Ascending aorta (tissue), 2 donors: Measurements from ENCODE around the gene E2F4. TPM values are rescaled to one million over a fixed set of nuclear protein-coding genes. Genes with fewer than 3 reads are reported as not detected.

Experiments
- DNase-seq, 2 donors: peaks; one replicate each; pipeline ENCODE4 v3.0.0-alpha.2; 2019; ENCODE audit warnings: low spot score in 2 of 2
- H3K27ac ChIP-seq, 2 donors: fragments of 200-600 bp; sonication (generic); one replicate each; pipeline ENCODE4 v1.5.1; 2016 to 2017; ENCODE audit warnings: mild to moderate bottlenecking in 1 of 2
- H3K27me3 ChIP-seq: fragments of 200-600 bp; sonication (generic); one replicate; pipeline ENCODE4 v1.5.1; 2017
- H3K36me3 ChIP-seq, 2 donors: fragments of 200-600 bp; sonication (generic); one replicate each; pipeline ENCODE4 v1.5.1; 2016
- H3K4me1 ChIP-seq, 2 donors: fragments of 200-600 bp; sonication (generic); one replicate each; pipeline ENCODE4 v1.5.1; 2016 to 2017; ENCODE audit warnings: mild to moderate bottlenecking in 1 of 2
- H3K4me3 ChIP-seq, 2 donors: fragments of 200-600 bp; sonication (generic); one replicate each; pipeline ENCODE4 v1.5.1; 2016 to 2017; ENCODE audit warnings: mild to moderate bottlenecking in 1 of 2
- H3K9me3 ChIP-seq, 2 donors: fragments of 200-600 bp; sonication (generic); one replicate each; pipeline ENCODE4 v1.5.1; 2016
- intact Hi-C: fragments of 100-400 bp; cut with DNase I; formaldehyde crosslinking; loops from one replicate; pipeline ENCODE4 v1.15.1; 2023
- total RNA-seq: library from RNA; depleted of rRNA; stranded (reverse); fragments of >200 nt; gene quantifications from one replicate; pipeline ENCODE4 v1.1.0, GENCODE V29; 2016
- TF ChIP-seq, protein P1 (sequence below), 3 experiments: fragments of 200-600 bp in 2 of 3; fragments of 450-650 bp in 1 of 3; sonication (generic) in 2 of 3; IDR thresholded peaks; one replicate each; pipeline ENCODE4 v1.5.1; 2016 to 2019; ENCODE audit warnings: antibody characterized with exemption in 3 of 3, mild to moderate bottlenecking in 1 of 3, moderate library complexity in 1 of 3

E2F4 gene
- total RNA-seq, 1 donor from 2014 or later: 114 TPM

DNA sequence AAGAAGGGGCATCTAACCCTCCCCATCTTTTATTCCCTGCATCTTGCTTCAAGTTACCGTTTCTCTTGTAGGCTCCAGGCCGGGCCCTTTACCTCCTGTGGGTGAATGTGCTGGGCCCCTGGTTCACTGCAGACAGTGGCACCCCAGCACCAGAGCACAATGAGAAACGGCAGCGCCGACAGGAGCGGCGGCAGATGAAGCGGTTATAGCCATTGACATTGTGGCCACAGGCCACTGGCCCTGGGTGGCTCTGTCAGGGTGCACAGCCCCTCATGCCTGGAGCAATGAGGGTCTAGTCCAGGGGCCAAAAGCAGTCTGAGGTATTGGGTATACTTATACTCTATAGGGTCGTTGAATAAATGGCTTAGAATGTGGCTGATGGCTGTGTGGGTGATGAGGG is 37.0 kb downstream of the E2F4 start:
- no peak overlapping the region for H3K4me3 ChIP-seq
- no peak overlapping the region for H3K27ac ChIP-seq
- no peak for DNase-seq
- peaks cover 46 to 55% of the 10 kb centered on the region in 2 donors for H3K36me3 ChIP-seq
- TF ChIP-seq, protein P1, sequence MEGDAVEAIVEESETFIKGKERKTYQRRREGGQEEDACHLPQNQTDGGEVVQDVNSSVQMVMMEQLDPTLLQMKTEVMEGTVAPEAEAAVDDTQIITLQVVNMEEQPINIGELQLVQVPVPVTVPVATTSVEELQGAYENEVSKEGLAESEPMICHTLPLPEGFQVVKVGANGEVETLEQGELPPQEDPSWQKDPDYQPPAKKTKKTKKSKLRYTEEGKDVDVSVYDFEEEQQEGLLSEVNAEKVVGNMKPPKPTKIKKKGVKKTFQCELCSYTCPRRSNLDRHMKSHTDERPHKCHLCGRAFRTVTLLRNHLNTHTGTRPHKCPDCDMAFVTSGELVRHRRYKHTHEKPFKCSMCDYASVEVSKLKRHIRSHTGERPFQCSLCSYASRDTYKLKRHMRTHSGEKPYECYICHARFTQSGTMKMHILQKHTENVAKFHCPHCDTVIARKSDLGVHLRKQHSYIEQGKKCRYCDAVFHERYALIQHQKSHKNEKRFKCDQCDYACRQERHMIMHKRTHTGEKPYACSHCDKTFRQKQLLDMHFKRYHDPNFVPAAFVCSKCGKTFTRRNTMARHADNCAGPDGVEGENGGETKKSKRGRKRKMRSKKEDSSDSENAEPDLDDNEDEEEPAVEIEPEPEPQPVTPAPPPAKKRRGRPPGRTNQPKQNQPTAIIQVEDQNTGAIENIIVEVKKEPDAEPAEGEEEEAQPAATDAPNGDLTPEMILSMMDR (IDR thresholded peaks at IDR 0.05): no peak
- H3K9me3 ChIP-seq: no peaks in the 10 kb centered on the region
- no peaks in the 10 kb centered on the region for H3K27me3 ChIP-seq
- H3K4me1 ChIP-seq: peaks cover 6 to 15% of the 10 kb centered on the region in 2 donors
- intact Hi-C loops: no loop called here

DNA sequence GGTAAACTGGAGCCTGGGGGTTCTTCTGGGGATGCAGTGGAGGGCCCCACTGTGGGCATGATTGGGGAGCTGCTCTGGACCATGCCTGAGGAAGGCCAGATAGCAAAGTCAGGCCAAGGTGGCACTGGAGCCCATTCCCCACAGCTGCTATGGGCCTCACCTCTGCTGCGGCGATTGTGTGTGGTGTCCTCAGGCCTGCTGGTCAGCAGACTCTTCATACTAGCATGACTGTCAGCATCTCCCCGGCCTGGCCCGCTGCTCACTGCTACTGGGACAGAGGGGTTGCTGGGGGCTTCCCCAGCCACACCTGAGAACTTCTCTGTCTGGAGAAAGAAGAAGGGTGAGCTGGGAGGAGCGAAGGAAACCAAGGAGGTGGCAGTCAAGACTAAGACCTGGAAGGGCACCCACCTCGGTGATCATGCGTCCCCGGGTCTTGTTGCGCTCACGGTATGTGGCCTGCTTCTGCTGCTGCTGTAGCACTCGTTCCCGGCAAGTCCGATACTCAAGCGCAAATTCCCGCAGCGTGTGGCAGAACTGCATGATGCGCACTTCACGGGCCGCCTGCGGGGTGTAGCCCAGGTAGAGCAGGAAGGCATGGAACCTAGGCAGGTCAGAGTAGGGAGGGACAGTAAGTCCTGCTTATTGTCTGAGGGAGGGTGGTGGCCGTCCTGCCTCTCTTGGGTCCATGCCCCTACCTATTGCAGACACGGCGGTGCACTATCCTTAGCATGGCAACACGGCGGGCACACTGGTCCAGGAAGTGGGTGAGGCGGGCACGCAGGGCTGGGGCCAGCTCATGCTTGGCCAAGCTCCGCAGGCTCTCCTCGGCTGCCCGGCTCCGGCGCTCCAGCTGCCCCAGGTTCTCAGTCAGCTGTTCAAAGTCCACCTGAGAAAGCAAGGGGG is 38.2 kb downstream of the E2F4 start:
- intact Hi-C loops: no loop called here
- Histone ChIP-seq H3K4me1 (peaks cover 6 to 15% of the 10 kb centered on the region in 2 donors), H3K4me3 (no peak overlapping the region), H3K27me3 (no peaks in the 10 kb centered on the region), H3K27ac (no peak overlapping the region), H3K9me3 (no peaks in the 10 kb centered on the region), H3K36me3 (peaks cover 58 to 67% of the 10 kb centered on the region in 2 donors)
- TF ChIP-seq, protein P1 (IDR thresholded peaks at IDR 0.05): no peak
- DNase-seq: no peak

DNA sequence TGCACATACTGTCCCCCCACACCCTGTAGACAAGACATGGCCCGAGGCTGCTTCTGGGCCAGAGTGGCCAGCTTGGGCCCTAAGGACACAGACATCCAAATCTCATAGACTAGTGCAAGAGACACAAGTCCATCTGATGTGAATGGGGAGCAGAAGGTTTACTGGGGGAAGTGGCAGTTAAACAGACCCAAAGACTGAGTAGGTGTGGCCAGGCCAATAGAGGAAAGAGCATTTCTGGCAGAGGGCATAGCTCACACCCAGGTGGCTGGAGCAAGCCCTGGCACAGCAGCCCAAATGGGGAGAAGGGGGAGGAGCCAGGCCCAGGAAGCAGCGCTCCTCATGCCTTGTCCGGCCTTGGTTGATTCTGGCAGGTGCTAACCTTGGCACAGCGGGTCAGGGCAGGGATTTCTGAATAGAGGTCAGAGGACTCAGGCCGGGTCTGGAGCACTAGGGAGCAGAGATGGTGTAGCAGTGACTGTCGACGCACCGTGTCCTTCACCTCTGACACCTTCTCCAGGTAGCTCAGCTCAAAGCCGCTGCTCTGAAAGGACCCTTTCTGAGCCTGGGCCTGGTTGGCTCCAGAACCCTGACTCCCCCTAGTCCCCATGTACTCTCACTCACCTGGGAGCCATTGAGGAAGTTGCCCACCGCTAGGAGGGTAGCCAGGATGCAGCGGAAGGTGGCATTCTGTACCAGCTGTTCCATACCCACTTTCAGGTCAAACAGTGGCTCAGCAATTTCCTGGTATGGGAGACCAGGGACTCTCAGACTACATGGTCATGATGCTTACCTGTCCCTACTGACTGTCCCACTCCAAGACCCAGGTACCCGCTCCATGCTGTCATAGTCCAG is 39.1 kb downstream of the E2F4 start:
- no peak overlapping the region for H3K4me3 ChIP-seq

DNA sequence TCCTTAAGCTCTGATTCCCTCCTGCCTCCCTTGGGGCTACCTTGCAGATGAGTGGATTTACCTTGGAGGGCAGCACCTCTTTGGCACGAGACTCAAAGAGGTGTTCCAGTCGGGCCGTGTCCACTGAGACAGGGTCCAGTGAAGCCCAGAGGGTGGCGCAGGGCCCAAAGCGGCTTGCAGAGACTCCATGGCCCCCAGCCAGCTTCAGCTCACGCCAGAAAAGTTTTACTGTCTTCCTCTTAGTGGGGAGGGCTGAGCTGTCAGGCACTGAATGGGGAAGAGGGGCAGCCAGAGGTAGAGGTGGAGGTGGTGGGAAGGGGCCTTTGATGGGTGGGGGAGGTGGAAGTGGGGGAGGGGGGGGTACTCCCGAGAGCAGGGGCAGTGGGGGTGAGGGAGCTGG is 41.6 kb downstream of the E2F4 start:
- TF ChIP-seq, protein P1 (IDR thresholded peaks at IDR 0.05): no peak
- no peak overlapping the region for H3K4me3 ChIP-seq
- intact Hi-C loops: no loop called here
- H3K4me1 ChIP-seq: no peaks in the 10 kb centered on the region
- no peak overlapping the region for H3K27ac ChIP-seq
- no peak for DNase-seq
- no peaks in the 10 kb centered on the region for H3K9me3 ChIP-seq
- H3K36me3 ChIP-seq: peaks cover 82 to 93% of the 10 kb centered on the region in 2 donors
- H3K27me3 ChIP-seq: no peaks in the 10 kb centered on the region

More for the DNA sequence above, 39.1 kb downstream of the E2F4 start:
- DNase-seq: no peak
- TF ChIP-seq, protein P1 (IDR thresholded peaks at IDR 0.05): no peak
- Histone ChIP-seq H3K27ac (no peak overlapping the region), H3K27me3 (no peaks in the 10 kb centered on the region), H3K9me3 (no peaks in the 10 kb centered on the region), H3K4me1 (peaks cover 6 to 11% of the 10 kb centered on the region in 2 donors), H3K36me3 (peaks cover 67 to 76% of the 10 kb centered on the region in 2 donors)
- intact Hi-C loops: no loop called here

DNA sequence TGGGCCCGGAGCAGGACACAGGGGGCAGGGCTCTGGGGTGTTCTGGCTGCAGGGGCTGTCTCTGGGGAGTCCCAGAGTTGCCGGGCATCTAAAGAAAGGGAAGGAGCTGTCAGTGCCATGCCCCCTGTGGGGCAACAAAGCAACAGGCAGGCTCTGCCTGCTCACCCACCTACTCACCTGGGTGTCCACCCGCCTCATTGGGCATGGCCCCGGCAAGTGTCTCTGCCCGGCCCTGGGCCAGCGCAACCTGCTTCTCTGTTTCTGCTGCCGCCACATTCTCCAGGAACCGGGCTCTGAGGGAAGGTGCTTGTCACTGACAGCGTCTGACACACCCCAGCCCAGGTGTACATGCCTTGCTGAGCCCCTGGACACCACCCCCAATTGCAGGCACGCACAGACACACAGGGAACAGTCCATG is 42.2 kb downstream of the E2F4 start:
- H3K36me3 ChIP-seq: peaks cover 82 to 90% of the 10 kb centered on the region in 2 donors
- TF ChIP-seq, protein P1 (IDR thresholded peaks at IDR 0.05): no peak
- H3K27ac ChIP-seq: no peak overlapping the region
- DNase-seq: no peak
- H3K9me3 ChIP-seq: no peaks in the 10 kb centered on the region
- no peaks in the 10 kb centered on the region for H3K4me1 ChIP-seq
- H3K4me3 ChIP-seq: no peak overlapping the region
- intact Hi-C loops: no loop called here
- no peaks in the 10 kb centered on the region for H3K27me3 ChIP-seq
